ENCODE data around the gene DAG1. TPM values are rescaled to one million over a fixed set of nuclear protein-coding genes. Genes with fewer than 3 reads are reported as not detected.

The DAG1 gene
- total and polyA plus RNA-seq, 2 experiments from 2014 or later, result 104 to 185 TPM

GRCh38 chr3:49471856-49472495, 1.9 kb downstream of the DAG1 start:
- DNase-seq (ENCODE audit: low read depth in 1 of 2, low spot score in 1 of 2), result no peak
- Histone ChIP-seq H3K27ac (peak overlapping the region; percentile 100), H3K27me3 (no peaks in the 10 kb centered on the region), H3K36me3 (no peaks in the 10 kb centered on the region), H3K9me3 (ENCODE audit: low read depth) (no peaks in the 10 kb centered on the region), H3K4me1 (ENCODE audit: low read depth) (peaks cover 16% of the 10 kb centered on the region), H3K4me3 (peak overlapping the region; percentile 77)
- TF ChIP-seq, protein P1, sequence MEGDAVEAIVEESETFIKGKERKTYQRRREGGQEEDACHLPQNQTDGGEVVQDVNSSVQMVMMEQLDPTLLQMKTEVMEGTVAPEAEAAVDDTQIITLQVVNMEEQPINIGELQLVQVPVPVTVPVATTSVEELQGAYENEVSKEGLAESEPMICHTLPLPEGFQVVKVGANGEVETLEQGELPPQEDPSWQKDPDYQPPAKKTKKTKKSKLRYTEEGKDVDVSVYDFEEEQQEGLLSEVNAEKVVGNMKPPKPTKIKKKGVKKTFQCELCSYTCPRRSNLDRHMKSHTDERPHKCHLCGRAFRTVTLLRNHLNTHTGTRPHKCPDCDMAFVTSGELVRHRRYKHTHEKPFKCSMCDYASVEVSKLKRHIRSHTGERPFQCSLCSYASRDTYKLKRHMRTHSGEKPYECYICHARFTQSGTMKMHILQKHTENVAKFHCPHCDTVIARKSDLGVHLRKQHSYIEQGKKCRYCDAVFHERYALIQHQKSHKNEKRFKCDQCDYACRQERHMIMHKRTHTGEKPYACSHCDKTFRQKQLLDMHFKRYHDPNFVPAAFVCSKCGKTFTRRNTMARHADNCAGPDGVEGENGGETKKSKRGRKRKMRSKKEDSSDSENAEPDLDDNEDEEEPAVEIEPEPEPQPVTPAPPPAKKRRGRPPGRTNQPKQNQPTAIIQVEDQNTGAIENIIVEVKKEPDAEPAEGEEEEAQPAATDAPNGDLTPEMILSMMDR (IDR thresholded peaks at IDR 0.05; ENCODE audit: low read depth, low read length), result no peak

DNA sequence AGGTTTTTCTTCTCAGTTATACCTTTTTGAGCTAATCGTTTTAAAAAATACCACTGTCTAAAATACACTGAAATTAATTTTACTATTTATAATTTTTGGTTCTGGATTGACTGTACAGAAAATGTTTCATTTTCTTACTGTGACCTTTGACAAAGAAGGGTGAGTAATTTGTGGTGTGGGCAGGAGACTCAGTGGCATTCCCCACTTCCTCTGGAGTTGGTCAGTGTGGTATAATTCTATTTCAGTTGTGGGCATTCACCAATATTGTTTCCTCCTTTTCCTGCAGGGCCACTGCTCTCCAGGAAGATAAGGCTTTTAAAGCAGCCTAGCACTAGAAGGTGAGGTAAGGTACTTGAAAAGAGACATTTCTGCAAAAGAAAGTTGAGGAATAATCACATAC, 6.5 kb downstream of the DAG1 start:
- H3K36me3 ChIP-seq, result no peaks in the 10 kb centered on the region

DNA sequence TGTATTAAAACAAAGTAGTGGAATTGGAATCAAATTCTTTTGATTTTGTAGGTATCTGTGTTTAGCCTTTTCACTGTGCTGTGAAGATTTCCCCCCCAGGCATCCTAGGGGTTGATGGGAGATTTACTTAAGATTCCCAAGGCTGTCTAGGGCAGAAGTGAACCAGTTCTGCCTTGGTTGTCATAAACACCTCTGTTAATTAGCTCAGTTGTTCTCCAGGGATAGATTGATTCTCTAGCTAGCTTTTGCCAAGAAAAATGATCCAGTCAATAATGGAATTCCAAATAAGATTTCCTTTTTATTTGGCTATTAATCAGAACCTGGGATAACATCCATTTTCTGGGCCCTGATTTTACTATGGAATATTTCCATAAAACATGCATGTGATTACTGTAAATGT, 12.7 kb downstream of the DAG1 start:
- Histone ChIP-seq H3K36me3 (no peaks in the 10 kb centered on the region), H3K9me3 (ENCODE audit: low read depth) (no peaks in the 10 kb centered on the region), H3K4me3 (no peak overlapping the region), H3K27ac (peak overlapping the region; percentile 77), H3K27me3 (no peaks in the 10 kb centered on the region), H3K4me1 (ENCODE audit: low read depth) (peaks cover 22% of the 10 kb centered on the region)
- TF ChIP-seq, protein P1 (IDR thresholded peaks at IDR 0.05; ENCODE audit: low read depth, low read length), result no peak
- no peak for DNase-seq (ENCODE audit: low read depth in 1 of 2, low spot score in 1 of 2)

More for the DNA sequence above, 6.5 kb downstream of the DAG1 start:
- Histone ChIP-seq H3K4me1 (ENCODE audit: low read depth) (no peaks in the 10 kb centered on the region), H3K9me3 (ENCODE audit: low read depth) (no peaks in the 10 kb centered on the region), H3K4me3 (no peak overlapping the region), H3K27me3 (no peaks in the 10 kb centered on the region), H3K27ac (peak overlapping the region; percentile 64)
- DNase-seq (ENCODE audit: low read depth in 1 of 2, low spot score in 1 of 2), result no peak
- TF ChIP-seq, protein P1 (IDR thresholded peaks at IDR 0.05; ENCODE audit: low read depth, low read length), result no peak

DNA sequence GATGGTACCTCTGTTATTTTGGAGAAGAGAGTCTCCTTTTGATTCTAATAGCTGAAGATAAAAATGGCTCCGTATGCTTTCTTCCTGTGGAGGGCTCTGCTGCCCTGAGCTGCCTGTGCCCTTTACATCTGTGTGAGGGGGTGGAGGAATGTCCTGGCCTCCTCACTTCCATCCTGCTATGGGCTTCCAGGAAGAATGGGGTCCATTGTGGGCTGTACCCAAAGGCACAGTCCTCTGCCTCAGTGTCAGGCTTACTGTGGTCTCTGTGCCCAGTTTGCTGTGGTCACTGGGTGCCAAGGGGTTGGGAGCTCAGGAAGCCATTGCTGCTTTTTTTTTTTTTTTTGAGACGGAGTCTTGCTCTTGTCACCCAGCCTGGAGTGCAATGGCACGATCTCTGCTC, 14.4 kb downstream of the DAG1 start:
- H3K4me1 ChIP-seq (ENCODE audit: low read depth), result peaks cover 22% of the 10 kb centered on the region
- peak overlapping the region; percentile 77 for H3K27ac ChIP-seq
- no peaks in the 10 kb centered on the region for H3K36me3 ChIP-seq
- DNase-seq (ENCODE audit: low read depth in 1 of 2, low spot score in 1 of 2), result no peak
- H3K27me3 ChIP-seq, result no peaks in the 10 kb centered on the region
- TF ChIP-seq, protein P1 (IDR thresholded peaks at IDR 0.05; ENCODE audit: low read depth, low read length), result no peak
- no peaks in the 10 kb centered on the region for H3K9me3 ChIP-seq (ENCODE audit: low read depth)
- no peak overlapping the region for H3K4me3 ChIP-seq

GRCh38 chr3:49489247-49489646, 19.2 kb downstream of the DAG1 start:
- peaks cover 13% of the 10 kb centered on the region for H3K4me1 ChIP-seq (ENCODE audit: low read depth)
- H3K27ac ChIP-seq, result no peak overlapping the region

More at GRCh38 chr3:49489247-49489646, 19.2 kb downstream of the DAG1 start:
- no peaks in the 10 kb centered on the region for H3K9me3 ChIP-seq (ENCODE audit: low read depth)
- no peak for DNase-seq (ENCODE audit: low read depth in 1 of 2, low spot score in 1 of 2)
- TF ChIP-seq, protein P1 (IDR thresholded peaks at IDR 0.05; ENCODE audit: low read depth, low read length), result no peak
- no peak overlapping the region for H3K4me3 ChIP-seq
- peaks cover 6% of the 10 kb centered on the region for H3K36me3 ChIP-seq
- H3K27me3 ChIP-seq, result no peaks in the 10 kb centered on the region

All from cardiac muscle cell (in vitro differentiated cells and primary cell).